Panc1 (cell line): ENCODE measurements around the gene EHD1.

ENCODE experiments used
- POLR2AphosphoS5 ChIP-seq: IDR thresholded peaks from 2 replicates; pipeline ENCODE4 v1.6.1; 2012; ENCODE audit warnings: mild to moderate bottlenecking, low read depth, low read length, moderate library complexity
- REST ChIP-seq, 2 experiments: IDR thresholded peaks; 2 replicates each; pipeline ENCODE4 v1.6.1; 2011 to 2012; ENCODE audit warnings: low read depth in 2 of 2, control low read depth in 1 of 2, low read length in 1 of 2, mild to moderate bottlenecking in 1 of 2, moderate library complexity in 1 of 2; ENCODE audit not compliant: insufficient read depth in 1 of 2
- SIN3A ChIP-seq: IDR thresholded peaks from 2 replicates; pipeline ENCODE4 v1.6.1; 2012; ENCODE audit warnings: low read depth, mild to moderate bottlenecking, low read length, moderate library complexity, borderline replicate concordance; ENCODE audit not compliant: insufficient read depth
- TCF7L2 ChIP-seq: IDR thresholded peaks from 2 replicates; pipeline ENCODE4 v1.6.1; 2011; ENCODE audit warnings: mild to moderate bottlenecking, low read depth, low read length, inconsistent platforms
- TF ChIP-seq, protein P1 (sequence below): fragments of 450-650 bp; IDR thresholded peaks from 2 replicates; pipeline ENCODE4 v1.5.1; 2017; ENCODE audit warnings: mild to moderate bottlenecking

DNA sequence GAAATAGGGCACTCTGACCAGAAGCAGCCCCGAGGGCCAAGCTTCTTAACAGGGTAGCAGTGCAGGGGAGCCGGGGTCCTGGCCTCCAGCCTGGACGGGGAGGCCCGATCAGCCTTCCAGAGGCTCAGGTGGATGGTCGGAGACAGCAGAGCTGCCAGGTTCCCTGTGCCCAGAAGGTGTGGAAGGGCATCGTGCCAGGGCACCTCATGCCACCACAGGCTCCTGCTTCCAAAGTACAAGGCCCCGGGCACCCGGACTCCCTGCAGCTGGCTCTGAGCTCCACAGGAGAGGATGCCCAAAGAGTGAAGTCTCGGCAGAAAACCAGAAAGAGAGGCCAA lies 14.3 kb downstream of the EHD1 start:
- TF ChIP-seq POLR2AphosphoS5 (no peak), REST (IDR thresholded peaks at IDR 0.05; ENCODE audit: insufficient read depth in 1 of 2, low read depth in 2 of 2, low read length in 1 of 2) (no peak; a peak in 1 of 4 replicates), TCF7L2 (no peak), SIN3A (no peak)
- TF ChIP-seq, protein P1, sequence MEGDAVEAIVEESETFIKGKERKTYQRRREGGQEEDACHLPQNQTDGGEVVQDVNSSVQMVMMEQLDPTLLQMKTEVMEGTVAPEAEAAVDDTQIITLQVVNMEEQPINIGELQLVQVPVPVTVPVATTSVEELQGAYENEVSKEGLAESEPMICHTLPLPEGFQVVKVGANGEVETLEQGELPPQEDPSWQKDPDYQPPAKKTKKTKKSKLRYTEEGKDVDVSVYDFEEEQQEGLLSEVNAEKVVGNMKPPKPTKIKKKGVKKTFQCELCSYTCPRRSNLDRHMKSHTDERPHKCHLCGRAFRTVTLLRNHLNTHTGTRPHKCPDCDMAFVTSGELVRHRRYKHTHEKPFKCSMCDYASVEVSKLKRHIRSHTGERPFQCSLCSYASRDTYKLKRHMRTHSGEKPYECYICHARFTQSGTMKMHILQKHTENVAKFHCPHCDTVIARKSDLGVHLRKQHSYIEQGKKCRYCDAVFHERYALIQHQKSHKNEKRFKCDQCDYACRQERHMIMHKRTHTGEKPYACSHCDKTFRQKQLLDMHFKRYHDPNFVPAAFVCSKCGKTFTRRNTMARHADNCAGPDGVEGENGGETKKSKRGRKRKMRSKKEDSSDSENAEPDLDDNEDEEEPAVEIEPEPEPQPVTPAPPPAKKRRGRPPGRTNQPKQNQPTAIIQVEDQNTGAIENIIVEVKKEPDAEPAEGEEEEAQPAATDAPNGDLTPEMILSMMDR = no peak
